Uterus (tissue), 4 donors: ENCODE measurements around the gene CD33. TPM values are rescaled to one million over a fixed set of nuclear protein-coding genes. Genes with fewer than 3 reads are reported as not detected.

Experiments used
- DNase-seq, 2 donors: peaks; one replicate each; pipeline ENCODE4 v3.0.0-alpha.2; 2019 to 2020
- H3K27ac ChIP-seq, 2 donors: fragments of 200-600 bp; sonication (generic); 1 replicate in 1 of 2; 2 replicates in 1 of 2; pipeline ENCODE4 v1.5.1; 2016 to 2018
- H3K27me3 ChIP-seq, 2 donors: fragments of 200-600 bp; sonication (generic); one replicate each; pipeline ENCODE4 v1.5.1; 2018 to 2019; ENCODE audit warnings: control low read depth in 1 of 2
- H3K36me3 ChIP-seq, 2 donors: fragments of 200-600 bp; sonication (generic); one replicate each; pipeline ENCODE4 v1.5.1; 2019; ENCODE audit warnings: control low read depth in 1 of 2
- H3K4me1 ChIP-seq, 2 donors: fragments of 200-600 bp; sonication (generic); one replicate each; pipeline ENCODE4 v1.5.1; 2018 to 2019; ENCODE audit warnings: control low read depth in 1 of 2
- H3K4me3 ChIP-seq, 2 donors: fragments of 200-600 bp; sonication (generic); 1 replicate in 1 of 2; 2 replicates in 1 of 2; pipeline ENCODE4 v1.5.1; 2018 to 2019; ENCODE audit warnings: mild to moderate bottlenecking in 1 of 2
- H3K9me3 ChIP-seq, 2 donors: fragments of 200-600 bp; sonication (generic); one replicate each; pipeline ENCODE4 v1.5.1; 2019; ENCODE audit warnings: control low read depth in 1 of 2
- CTCF ChIP-seq, 4 experiments: fragments of 200-600 bp in 2 of 4; fragments of 450-650 bp in 2 of 4; sonication (generic) in 2 of 4; IDR thresholded peaks; one replicate each; pipeline ENCODE4 v1.5.1; 2016 to 2019; ENCODE audit warnings: antibody characterized with exemption in 4 of 4, mild to moderate bottlenecking in 2 of 4, moderate library complexity in 1 of 4
- POLR2A ChIP-seq, 2 donors: fragments of 450-650 bp; IDR thresholded peaks; one replicate each; pipeline ENCODE4 v1.6.1; 2016; ENCODE audit warnings: antibody characterized with exemption in 2 of 2, mild to moderate bottlenecking in 1 of 2, moderate library complexity in 1 of 2
- intact Hi-C: fragments of 100-400 bp; cut with DNase I; formaldehyde crosslinking; loops from one replicate; pipeline ENCODE4 v1.15.1; 2023; ENCODE audit warnings: low total_unique reads
- total RNA-seq, 4 donors: library from RNA; depleted of rRNA in 3 of 4; stranded (reverse); fragments of >200 nt in 3 of 4; gene quantifications; one replicate each; pipeline versions ENCODE4 v1.1.0 to v1.2.4, GENCODE V29; 2014 to 2023
- donor health status: DM: yes; HTN: yes; CAD: no.

CD33 gene
- total RNA-seq, 4 donors from 2014 or later = 0.26 to 3.3 (median 3.0) TPM; not detected in 1

GRCh38 chr19:51240866-51241265 lies 16.0 kb downstream of the CD33 start:
- intact Hi-C loops = no loop called here
- DNase-seq = no peak
- H3K4me3 ChIP-seq = no peak overlapping the region
- no peaks in the 10 kb centered on the region for H3K36me3 ChIP-seq
- H3K27ac ChIP-seq = no peak overlapping the region
- no peak for TF ChIP-seq POLR2A (IDR thresholded peaks at IDR 0.05)
- TF ChIP-seq CTCF (IDR thresholded peaks at IDR 0.05) = no peak
- no peaks in the 10 kb centered on the region for H3K9me3 ChIP-seq
- no peaks in the 10 kb centered on the region for H3K4me1 ChIP-seq
- no peaks in the 10 kb centered on the region for H3K27me3 ChIP-seq

- H3K36me3 ChIP-seq = no peaks in the 10 kb centered on the region
- no peaks in the 10 kb centered on the region for H3K4me1 ChIP-seq
- H3K27ac ChIP-seq = no peak overlapping the region
- intact Hi-C loops = no loop called here
- no peak for TF ChIP-seq CTCF (IDR thresholded peaks at IDR 0.05)
- no peak for TF ChIP-seq POLR2A (IDR thresholded peaks at IDR 0.05)
- H3K4me3 ChIP-seq = no peak overlapping the region
- no peaks in the 10 kb centered on the region for H3K27me3 ChIP-seq
- DNase-seq = no peak
- H3K9me3 ChIP-seq = no peaks in the 10 kb centered on the region
Observed at GRCh38 chr19:51242881-51243630, 18.2 kb downstream of the CD33 start.

GRCh38 chr19:51246164-51246552 lies 21.3 kb downstream of the CD33 start:
- H3K36me3 ChIP-seq = no peaks in the 10 kb centered on the region
- no peak for DNase-seq
- H3K27me3 ChIP-seq = no peaks in the 10 kb centered on the region
- H3K4me1 ChIP-seq = no peaks in the 10 kb centered on the region
- no peak overlapping the region for H3K27ac ChIP-seq
- intact Hi-C loops = no loop called here
- no peak overlapping the region for H3K4me3 ChIP-seq
- no peaks in the 10 kb centered on the region for H3K9me3 ChIP-seq
- TF ChIP-seq CTCF (IDR thresholded peaks at IDR 0.05) = no peak
- TF ChIP-seq POLR2A (IDR thresholded peaks at IDR 0.05) = no peak

GRCh38 chr19:51247972-51248590 lies 23.2 kb downstream of the CD33 start:
- no peak for DNase-seq
- intact Hi-C loops = no loop called here
- H3K9me3 ChIP-seq = no peaks in the 10 kb centered on the region
- H3K36me3 ChIP-seq = no peaks in the 10 kb centered on the region
- no peak overlapping the region for H3K4me3 ChIP-seq
- H3K4me1 ChIP-seq = no peaks in the 10 kb centered on the region
- no peaks in the 10 kb centered on the region for H3K27me3 ChIP-seq
- no peak overlapping the region for H3K27ac ChIP-seq
- no peak for TF ChIP-seq CTCF (IDR thresholded peaks at IDR 0.05)

- intact Hi-C loops = no loop called here
- no peaks in the 10 kb centered on the region for H3K4me1 ChIP-seq
- H3K9me3 ChIP-seq = no peaks in the 10 kb centered on the region
- no peaks in the 10 kb centered on the region for H3K27me3 ChIP-seq
- no peaks in the 10 kb centered on the region for H3K36me3 ChIP-seq
- no peak for DNase-seq
- no peak within 1 kb of the TSS for H3K27ac ChIP-seq
- no peak for TF ChIP-seq CTCF (IDR thresholded peaks at IDR 0.05)
- TF ChIP-seq POLR2A (IDR thresholded peaks at IDR 0.05) = no peak
- no peak within 1 kb of the TSS for H3K4me3 ChIP-seq
Observed at GRCh38 chr19:51250786-51251467, 26.0 kb downstream of the CD33 start, which contains the start of gene SIGLECL1. TSS of gene SIGLECL1 (plus strand) at chr19:51251080. CDS start at chr19:51264073, 12,993 bp downstream.
